GM12801 (cell line): ENCODE data around the gene OR10A2.

Source experiments
- TF ChIP-seq, protein P1 (sequence below): IDR thresholded peaks from one replicate; pipeline ENCODE4 v1.5.1; 2011; ENCODE audit warnings: control low read depth; ENCODE audit not compliant: insufficient read length; ENCODE audit errors: extremely low read depth

The OR10A2 gene

DNA sequence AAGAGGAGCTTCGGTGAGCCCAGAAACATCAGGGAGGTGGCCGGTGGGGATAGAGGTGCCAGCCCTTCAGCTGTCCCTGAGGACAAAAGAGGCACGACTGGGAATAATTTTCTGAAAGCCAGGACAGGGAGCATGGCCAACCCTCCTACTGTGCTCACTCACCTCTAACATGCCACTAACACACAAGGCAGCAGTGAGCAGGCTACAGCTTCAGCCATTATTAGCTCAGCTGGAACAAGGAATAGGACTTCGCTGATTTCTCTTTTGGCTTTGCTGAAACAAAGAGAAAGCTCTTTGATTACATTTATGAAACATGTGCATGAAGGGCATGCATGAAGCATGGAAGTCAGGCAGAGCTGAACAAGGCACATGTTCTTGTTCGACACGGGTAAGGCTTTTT lies 29.5 kb upstream of the OR10A2 start:
- TF ChIP-seq, protein P1, sequence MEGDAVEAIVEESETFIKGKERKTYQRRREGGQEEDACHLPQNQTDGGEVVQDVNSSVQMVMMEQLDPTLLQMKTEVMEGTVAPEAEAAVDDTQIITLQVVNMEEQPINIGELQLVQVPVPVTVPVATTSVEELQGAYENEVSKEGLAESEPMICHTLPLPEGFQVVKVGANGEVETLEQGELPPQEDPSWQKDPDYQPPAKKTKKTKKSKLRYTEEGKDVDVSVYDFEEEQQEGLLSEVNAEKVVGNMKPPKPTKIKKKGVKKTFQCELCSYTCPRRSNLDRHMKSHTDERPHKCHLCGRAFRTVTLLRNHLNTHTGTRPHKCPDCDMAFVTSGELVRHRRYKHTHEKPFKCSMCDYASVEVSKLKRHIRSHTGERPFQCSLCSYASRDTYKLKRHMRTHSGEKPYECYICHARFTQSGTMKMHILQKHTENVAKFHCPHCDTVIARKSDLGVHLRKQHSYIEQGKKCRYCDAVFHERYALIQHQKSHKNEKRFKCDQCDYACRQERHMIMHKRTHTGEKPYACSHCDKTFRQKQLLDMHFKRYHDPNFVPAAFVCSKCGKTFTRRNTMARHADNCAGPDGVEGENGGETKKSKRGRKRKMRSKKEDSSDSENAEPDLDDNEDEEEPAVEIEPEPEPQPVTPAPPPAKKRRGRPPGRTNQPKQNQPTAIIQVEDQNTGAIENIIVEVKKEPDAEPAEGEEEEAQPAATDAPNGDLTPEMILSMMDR = no peak

DNA sequence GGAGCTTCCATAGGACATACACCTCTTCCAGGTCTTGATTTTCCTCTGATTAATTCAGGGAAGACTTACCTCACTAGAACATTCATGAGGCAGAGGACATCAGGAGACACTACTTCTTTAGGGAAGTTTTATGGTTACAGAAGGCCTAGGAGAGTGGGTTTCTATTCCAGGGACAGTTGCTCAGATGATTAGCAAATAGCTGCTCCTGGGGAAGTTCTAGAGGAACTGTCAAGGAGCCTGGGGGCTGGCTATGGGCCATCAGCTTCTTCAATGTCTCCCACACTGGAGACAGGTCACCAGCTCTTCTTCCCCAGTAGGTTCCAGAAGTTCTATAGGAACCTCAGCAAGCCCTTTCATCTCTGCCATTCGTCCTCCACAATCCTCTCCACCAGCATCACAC lies 28.8 kb upstream of the OR10A2 start:
- TF ChIP-seq, protein P1 = no peak

DNA sequence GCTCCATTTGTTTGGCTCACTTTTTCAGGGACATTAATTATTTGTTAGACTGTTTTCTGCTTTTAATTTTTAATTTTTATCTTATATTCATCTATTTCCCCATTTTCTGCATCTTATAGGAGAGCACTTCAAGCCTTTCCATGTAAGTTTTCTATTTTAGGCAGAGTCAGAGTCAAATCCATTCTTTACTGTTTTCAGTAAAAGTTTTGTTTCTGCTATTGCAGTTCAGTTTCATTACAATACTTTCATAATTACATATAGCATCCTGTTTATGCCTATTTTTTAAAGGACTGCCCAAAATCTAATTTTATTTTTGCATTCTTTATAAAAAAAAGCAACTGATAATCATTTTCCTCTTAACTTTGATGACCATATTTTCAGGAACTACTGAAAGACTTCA lies 21.2 kb upstream of the OR10A2 start:
- TF ChIP-seq, protein P1 = no peak

DNA sequence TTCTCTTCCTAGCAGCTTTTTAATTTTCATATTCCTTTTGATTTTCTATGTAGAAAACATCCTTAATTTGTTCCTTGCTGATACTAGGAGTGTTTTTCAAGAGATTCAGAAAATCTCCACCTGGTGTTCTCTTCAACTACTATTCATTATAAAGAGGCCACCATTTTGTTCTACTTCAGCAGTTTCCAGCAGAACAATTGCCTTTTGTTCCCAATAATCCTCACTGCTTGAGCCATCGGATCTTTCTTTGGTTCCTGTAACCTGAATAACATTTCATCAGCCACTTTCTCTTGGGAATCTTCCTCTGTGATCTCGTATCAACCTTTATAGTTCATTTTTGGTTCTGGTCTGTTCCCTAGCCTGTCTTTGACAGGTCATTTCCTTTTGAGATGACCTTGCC lies 19.2 kb upstream of the OR10A2 start:
- TF ChIP-seq, protein P1 = no peak

GRCh38 chr11:6844356-6844755 lies 18.5 kb upstream of the OR10A2 start:
- TF ChIP-seq, protein P1 = no peak

GRCh38 chr11:6845383-6845782 lies 17.5 kb upstream of the OR10A2 start, which contains the start of gene OR10A5:
Gene OR10A5, plus strand, starts transcription at chr11:6845683. Its CDS starts 0 bp downstream, at chr11:6845683.
- TF ChIP-seq, protein P1 = no peak

- TF ChIP-seq, protein P1 = no peak
Measured at GRCh38 chr11:6850526-6850925, 12.3 kb upstream of the OR10A2 start.
